A204.1 (cell line): Measurements from ENCODE around the gene CDCA5.

ENCODE experiments used
- FAIRE-seq: peaks from 2 replicates; lab custom pipeline; 2012; peaks lifted over from hg19 to GRCh38; lab: Jason Lieb, UNC

Gene CDCA5, protein sequence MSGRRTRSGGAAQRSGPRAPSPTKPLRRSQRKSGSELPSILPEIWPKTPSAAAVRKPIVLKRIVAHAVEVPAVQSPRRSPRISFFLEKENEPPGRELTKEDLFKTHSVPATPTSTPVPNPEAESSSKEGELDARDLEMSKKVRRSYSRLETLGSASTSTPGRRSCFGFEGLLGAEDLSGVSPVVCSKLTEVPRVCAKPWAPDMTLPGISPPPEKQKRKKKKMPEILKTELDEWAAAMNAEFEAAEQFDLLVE

DNA sequence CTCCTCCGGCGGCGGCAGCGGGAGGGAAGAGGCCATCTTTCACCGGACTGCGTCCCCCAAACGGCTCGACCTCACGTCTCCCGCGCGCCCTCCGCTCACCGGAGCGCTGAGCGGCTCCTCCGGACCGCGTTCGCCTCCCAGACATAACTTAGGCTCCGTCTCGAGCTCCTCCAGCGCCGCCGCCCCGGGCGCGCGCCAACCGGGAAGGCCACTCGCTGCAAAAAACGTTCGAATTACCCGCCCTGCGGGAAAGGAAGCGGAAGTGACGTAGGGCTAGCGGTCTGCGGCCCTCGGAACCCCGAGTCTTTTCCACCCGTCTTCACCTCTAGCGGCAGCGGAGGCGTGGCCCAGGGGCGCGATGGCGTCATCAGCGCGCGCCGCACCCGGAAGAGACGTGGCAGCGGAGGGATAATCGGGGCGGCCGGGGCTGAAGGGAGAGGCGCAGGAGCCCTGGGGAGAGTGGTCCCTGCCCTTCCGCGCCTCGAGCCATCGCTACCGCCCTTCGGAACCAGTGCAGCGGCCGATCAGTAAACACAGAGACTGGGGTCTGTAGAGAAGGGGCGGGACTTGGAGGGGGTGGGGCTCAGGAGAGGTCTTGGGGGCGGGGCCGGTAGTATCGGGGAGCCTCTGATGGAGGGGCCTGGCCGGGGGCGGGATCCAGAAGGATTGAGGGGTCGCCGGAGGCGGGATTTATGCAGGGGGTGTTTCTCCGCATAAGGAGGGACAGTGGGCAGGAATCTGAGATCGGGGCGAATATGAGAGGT is at the start of gene CDCA5, which contains the start of gene ZFPL1:
Gene CDCA5, minus strand, starts transcription at position 207 of the 764 bp plus-strand sequence. Its CDS starts 62 bp downstream, at position 145.
Gene ZFPL1, plus strand, starts transcription at position 389 of the 764 bp plus-strand sequence. CDS start 477 bp downstream, outside the sequence.
- peak; percentile 9 for FAIRE-seq

DNA sequence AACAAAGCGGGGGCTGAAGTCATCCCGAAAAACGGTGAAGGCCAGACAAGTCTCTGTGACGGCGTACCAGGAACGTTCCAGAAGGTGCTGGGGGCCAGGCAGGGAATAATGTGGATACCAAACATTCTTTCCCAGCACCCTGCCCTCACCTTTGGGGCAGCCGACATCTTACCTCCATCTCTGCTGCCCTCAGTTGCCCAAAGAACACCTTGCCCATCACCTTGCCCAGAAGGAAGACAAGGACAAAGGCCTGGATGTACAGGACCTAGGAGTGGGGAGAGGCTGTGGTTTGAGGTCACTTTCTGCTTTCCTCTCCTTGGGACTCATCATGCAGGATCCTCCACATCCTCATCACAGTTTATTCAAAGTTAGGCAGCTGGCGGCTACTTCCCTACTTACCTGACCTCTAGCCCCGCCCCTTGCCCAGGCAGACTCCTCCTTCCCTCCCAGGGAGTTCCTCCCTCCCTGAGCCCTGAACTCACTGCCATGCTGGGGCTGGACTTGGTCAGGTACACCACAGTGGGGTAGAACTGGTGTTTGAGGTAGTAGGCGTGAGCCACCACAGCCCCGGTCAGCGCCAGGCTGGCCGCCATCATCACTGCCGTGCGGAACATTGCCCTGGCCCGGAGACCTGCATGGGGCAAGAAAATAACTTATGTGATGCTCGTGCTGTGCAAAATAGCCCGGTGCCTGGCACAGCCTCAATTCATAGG is 49.3 kb upstream of the CDCA5 start:
- FAIRE-seq: no peak

DNA sequence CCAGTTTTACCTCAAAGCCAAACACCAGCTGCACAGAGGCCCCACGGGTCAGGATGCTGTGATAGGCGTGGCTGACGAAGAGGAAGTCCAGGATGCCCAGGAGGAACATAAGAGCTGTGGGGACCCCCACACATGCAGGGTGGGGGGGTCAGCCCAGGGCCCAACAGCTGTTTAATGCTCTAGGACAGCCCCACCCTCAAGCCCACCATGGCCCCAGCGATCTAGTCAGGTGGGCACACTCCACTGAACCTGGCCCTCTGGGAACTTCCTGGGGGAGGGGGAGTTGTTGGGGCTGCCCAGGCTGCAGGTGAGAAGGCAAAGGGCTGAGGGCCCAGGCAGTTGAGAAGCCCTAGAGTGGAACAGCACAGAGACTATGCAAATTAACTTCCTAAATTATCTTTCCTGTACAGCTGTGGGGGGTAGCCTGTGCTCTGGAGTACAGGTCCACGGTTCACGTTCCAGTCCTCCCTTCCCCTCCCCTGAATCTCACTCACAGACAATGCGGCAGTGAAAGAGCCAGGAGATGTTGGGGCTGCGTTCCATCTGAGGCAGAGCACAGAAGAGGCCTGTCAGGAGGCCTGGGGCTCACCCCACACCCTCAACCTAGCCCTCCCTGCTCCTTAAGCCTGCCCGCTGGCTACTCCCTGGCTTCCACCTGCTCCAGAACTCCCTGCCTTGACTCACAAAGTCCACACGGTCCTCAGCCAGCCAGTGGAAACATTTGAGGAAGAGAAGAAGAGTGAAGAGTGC is 48.6 kb upstream of the CDCA5 start:
- FAIRE-seq: no peak

DNA sequence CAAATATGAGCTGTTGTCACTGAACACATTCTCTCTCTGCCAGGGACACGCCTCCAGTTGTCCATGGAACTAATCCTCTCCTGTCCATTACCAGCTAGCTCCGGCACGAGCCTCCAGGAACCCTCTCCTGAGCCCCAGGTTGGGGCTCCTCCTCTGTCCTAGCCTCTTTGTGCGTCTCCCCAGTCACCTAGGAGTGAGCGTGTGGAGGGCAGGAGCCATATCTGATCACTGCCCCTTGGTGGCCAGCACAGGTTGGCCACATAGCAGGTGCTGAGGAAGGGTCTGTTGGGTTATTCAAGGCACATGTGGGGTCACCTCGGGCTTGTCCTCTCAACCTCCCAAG is 48.0 kb upstream of the CDCA5 start:
- no peak for FAIRE-seq

DNA sequence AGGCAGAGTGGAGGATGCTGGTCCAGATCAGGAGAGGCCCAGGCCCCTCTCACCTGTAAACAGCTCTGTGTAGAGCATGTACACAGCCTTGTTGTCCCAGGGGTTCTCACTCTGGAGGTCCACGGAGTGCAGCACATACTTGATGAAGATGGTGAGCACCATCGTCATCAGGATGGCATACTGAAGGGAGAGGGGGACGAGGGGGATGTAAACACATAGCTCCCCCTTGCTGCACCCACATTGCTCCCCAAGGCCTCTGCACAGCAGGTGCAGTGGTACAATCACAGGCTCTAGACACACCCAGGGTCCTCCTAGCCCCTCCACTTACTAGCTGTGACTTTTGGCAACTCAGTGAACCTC is 47.6 kb upstream of the CDCA5 start:
- no peak for FAIRE-seq

DNA sequence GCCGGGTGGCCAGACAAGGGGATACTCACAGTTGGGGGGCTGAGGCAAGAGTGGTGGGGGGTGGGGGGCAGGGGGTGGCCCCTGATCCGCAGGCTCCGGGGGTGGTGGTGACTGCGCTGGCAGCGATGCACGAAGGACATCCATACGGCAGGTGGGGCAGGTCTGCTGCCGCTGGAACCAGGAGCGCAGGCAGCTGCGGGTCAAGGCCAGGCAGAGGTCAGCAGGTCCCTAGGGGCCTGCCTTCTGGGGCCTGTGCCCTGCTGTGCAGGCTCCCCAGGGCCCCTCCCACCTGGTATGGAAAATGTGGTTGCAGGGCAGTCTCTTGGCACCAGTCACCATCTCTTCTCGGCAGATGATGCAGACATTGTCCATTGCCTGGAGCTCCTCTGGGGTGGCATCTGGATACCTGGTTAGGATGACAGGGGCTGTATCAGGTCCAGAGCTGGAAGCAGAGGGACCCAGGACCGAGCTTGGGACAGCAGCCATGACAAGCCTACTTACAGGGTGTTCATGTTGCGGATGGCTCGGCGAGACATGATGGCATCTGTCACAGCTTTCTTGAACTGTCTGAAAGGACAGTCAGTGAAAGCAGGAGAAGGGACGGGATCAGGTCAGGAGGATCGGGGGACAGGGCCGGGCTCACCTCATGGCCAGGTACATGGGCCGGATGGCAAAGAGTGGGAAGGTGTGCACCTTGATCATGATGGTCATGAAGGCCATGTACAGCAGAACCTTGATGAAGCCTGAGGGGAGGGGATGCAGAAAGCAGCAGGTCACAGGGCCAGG is 47.0 kb upstream of the CDCA5 start:
- no peak for FAIRE-seq

DNA sequence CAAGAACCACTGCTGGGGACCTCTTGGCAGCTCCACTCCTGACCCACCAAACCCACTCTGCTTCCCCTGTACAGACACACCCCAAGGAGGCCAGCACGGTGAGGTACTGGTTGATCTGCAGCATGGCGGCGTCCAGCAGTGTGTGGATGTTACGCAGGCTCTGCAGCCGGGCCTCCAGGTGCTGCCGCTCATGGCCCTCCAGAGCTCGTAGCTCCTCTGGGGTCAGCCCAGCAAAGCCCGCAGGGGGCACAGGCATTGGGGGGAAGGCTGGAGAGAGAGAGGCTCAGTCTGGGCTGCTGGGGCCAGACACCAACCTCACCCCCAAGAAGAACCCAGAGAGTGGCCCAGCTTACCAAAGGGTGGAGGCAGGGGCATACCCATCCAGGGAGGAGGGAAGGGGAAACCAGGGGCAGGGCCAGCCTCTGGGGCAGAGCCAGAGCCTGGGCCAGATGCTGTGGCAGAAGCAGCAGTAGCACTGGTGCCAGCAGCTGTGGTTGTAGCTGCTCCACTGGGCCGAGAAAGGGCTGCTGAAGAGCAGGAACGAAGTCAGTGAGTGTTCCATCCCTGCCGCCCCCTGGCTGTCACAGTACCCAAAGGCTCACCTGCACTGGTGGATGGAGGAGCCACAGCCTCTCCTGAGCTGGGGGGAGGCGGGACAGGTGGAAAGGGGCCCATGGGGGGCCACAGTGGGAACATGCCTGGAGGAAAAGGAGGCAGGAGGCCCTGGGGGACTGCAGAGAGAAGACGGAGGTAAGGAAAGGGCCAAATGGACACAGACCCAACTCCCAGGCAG is 46.0 kb upstream of the CDCA5 start:
- FAIRE-seq: no peak

DNA sequence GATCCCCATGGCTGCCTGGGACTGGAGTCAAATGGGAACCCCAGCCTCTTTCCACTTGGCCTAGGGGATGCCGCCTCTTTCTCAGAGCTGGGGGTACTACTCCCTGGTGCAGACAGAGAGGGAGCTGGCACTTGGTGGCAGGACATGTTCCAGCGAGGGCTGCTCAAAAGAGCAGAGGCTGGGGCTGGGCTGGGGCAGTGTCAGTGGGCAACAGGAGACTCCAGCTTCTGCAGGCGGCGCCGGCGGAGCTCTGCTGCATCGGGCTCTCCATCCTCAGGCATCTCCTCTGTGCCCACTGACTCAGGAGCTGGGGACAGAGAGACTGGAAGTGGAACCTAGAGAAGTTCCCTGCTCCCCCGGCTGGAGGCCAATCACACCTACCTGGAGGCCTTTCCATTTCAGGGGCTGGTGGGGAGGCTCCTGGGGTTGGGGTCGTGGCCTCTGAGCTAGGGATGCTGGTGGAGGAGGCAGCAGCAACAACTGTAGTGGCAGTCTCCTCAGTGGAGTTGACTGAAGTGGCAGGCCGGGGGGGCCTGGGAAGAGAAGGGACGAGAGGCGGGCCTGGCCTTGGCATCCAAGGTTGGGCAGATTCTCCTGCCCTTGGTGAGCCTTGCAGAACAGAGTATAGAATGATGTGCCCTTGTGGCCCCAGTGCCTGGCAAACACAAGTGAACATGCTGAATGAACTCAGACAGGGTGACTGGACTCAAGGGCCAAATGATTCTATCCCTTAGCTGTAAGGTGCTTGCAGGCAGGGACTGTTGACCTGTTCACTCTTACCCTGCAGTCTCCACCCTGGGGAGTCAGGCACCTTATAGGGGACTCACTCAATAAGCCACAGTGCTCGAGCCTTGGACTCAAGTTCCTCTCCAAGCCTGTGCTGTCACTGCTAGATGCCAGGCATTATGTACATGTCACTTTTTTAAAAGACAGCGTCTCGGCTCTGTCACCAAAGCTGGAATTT is 44.6 kb upstream of the CDCA5 start:
- no peak for FAIRE-seq

DNA sequence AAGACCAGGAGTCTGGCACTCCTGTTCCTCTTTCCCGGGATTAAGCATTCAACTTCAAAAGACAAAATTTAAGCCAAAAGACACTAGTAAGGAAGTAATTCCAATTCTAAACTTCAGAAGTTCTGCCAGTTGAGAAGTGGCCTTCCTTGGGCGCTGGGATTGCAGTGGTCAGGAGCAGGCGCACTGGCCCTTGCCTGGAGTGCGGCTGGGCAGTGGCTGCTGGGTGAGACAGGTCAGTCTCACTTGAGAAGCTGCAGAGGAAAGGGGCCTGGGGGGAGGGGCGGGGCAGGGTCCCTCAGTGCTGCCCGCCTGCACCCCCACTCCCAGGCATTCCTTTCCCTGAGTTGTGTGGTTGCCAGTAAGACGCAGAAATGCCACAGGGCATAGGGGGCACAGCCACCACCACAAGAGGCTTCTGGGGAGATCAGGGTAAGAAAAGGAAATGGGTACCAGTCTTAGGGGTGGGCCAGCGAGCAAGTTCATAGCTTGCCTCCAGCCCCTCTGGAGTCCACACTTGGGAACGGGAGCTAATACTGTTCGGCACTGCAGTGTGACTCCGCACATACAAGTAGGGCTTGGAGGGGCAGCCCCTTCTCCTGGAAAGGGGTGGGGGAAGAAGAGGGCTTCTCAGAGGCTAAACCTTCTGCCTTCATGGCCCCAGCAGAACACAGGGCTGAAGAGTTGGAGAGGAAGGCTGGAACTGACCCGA is 43.8 kb upstream of the CDCA5 start:
- no peak for FAIRE-seq

DNA sequence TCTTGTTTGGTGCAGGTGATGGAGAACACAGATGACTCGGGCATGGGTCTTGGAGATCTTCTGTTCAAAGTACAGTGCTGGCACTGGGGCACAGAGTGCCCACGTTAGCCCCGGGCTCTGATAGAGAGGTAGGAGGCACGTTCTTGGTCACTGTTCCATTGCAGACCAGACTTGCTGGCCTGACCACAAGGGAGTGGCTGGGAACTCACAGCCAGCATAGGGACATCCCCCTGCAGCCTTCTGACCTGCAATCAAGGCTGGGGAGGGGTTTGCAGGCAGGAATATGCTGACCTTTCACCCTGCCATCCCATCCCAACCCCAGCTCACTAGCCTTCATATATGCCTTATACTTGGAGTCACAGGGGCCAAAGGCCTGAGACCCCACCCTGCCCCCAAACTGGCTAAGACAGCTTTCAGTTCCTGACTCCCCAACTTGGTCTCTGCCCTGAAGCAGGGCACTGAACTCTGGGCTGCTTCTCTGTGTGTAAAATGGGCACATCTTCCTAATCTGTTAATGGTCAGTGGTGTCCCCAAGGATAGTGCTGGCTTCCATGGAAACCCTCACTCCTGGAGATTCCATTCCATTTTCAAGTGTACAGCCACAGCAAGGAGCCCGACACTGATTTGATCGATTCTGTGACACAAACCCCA is 42.9 kb upstream of the CDCA5 start:
- no peak for FAIRE-seq

DNA sequence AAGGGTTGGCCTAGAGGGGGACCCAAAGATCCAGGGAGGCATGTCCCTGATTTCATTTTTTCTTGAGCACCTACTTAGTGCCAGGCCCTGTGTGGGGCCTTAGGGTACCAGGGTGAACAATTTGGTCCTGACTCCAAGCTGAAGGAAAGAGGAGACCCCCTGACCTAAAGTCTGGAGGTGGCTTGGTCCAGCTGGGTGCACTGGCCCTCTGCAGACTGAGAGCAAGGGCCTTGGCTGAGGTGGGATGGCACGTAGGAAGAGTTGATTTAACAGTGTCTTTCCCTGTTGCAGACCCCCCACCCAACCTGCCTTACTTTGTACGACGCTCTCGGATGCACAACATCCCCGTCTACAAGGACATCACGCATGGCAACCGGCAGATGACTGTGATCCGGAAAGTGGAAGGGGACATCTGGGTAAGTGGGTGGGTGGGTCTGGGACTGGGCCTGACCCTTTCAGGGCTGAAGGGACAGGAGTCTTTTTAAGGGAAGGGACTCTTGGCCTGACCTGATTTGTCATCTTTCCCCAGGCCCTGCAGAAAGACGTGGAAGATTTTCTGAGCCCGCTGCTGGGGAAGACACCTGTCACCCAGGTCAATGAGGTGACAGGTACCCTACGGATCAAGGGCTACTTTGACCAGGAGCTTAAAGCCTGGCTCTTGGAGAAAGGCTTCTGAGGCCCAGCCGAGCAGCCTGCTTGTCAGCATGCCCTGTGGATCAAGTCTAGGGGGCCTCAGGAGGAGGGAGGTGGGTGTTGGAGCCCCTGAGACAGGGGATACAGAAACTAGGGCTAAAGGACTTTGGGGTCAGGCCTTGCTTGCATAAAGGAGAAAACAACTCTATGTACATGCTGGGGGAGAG is 41.6 kb upstream of the CDCA5 start:
- no peak for FAIRE-seq

DNA sequence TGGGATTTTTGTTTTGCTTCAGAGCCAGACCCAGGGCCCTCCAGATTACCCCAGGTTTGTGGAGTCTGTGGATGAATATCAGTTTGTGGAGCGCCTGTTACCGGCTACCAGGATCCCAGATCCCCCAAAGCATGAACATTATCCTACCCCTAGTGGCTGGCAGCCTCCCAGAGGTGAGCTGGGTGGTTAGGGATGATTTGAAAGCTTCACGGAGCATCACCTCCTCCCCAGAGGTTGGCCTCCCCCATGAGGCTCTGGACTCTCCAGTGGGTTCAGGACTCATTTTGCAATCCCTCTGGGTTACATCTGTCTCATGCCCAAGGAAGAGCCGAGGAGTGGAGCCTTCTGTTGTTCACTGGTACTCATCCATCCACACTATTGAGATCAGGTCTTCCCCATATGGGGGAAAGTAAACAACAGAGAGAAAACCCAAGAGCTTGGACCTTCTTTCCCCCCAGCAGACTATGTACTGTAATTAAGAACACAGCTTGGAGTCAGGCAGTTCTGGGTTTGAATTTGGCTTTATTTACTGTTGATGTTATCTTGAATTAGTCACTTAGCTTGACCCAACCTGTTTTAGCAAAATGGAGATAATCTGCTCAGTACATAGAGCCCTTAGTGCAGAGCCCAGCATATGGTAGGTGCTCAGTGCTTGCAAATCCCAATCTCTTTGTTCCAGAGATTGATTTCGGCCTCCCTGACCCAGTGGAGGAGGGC is 40.8 kb upstream of the CDCA5 start:
- no peak for FAIRE-seq

DNA sequence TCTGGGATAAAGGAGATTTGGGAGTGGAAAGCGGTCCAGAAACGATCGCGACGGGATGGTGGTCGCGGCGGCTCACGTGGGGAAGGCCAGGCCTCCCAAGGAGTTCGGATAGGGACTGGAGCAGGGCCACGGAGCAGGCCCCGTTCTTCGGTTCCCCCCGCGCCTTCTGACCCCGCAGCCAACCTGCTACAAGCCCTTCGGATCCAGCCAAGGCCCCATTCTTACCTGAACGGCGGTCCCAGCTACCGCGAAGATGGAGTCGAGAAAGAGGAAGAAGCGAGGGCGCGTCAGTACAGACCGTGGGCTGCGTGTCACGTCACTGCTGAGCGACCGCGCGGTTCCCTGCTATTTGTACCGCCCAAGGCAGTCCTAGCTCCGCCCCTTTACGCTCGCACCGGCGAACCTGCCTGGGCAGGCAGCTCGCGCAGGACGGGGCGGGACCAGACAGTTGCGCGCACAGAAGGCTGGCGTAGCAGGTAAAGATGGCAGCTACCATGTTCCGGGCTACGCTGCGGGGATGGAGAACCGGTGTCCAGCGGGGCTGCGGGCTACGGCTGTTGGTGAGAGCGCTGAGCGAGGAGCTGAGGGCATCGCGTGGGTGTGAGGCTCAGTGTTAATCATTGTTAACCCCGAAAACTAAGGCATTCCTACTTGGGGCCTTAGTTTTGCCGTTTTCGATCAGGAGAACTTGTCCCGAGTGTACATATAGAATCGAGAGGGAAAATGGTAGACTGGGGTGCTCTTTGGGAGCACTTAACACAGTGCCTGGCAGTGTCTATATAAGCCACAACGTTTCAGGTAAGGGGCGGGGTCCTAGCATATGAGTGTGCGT is 38.2 kb upstream of the CDCA5 start, which contains the start of the genes FAU and MRPL49:
Gene FAU, minus strand, starts transcription at position 270 of the 832 bp plus-strand sequence. CDS start 321 bp downstream, outside the sequence.
Gene MRPL49, plus strand, starts transcription at position 457 of the 832 bp plus-strand sequence. Its CDS starts 26 bp downstream, at position 483.
- peak; percentile 87 for FAIRE-seq

DNA sequence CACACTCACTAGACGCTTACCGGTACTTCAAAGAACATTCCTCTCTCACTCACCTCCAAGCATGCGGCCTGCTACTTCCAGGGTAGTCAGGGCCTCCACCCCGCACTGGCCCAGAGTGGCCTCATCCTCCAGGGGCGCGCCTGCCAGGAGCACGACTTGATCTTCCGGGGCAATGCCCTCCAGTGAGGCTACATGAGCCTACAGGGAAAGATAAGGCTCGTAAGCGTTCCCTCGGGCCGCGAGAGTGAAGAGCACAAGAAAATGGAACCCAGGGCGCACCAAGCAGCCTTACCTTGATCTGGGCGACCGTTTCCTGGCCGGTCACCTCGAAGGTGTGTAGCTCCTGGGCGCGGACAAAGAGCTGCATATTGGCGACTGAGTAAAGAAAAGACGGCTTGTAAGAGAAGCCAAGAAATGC is 37.6 kb upstream of the CDCA5 start:
- no peak for FAIRE-seq

DNA sequence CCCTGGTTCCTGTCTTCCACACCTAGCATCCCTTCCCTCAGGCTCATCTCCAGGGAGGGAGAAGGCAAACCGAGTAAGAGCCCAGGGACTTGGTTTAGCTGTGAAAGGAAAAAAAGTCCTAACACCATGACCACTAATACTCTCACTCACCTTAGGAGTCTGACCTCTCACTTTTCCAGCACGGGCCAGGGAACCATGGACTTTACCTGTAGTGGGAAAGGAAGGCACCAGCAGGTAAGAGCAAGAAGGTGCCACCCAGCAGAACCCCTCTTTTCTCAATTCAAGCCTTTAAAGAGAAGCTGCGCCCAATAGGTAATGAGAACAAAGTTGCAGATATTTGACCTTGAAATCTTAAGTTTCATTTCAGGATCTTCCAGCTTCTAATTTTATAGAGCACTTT is 37.0 kb upstream of the CDCA5 start:
- no peak for FAIRE-seq

DNA sequence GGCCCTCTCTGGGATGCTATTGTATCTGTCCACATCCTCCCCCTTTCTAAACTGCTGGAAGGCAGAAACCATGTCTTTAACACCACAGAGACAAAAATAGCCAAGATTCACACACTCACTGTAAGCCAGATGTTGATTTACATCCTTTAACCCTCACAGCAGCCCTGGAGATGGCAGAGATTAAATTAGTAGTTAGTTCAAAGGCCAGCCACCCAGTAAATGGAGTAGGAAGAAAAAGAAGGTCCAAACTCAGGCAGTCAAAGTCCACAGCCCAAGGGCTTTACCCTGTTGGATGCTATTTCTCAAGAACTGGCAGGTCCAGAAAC is 35.8 kb upstream of the CDCA5 start:
- FAIRE-seq: no peak
